Epidermal melanocyte (primary cell): Measurements from ENCODE around the gene GID8.
"Not testable (repeated sequence)": the region's sequence is repeated elsewhere in the genome, so short reads cannot be mapped to it uniquely, and the experiment has no call there.

Source experiments
- DNase-seq: peaks from one replicate; pipeline ENCODE4 v3.0.0; 2011; ENCODE audit warnings: low spot score; ENCODE audit not compliant: insufficient read length

The GID8 gene

GRCh38 chr20:62922451-62922921 is 15.5 kb upstream of the GID8 start:
- no peak for DNase-seq

GRCh38 chr20:62923059-62923668 is 14.8 kb upstream of the GID8 start:
- not testable (repeated sequence) for DNase-seq

GRCh38 chr20:62923669-62924441 is 14.1 kb upstream of the GID8 start:
- DNase-seq = no peak

- DNase-seq = no peak
Observed at GRCh38 chr20:62924442-62925075, 13.4 kb upstream of the GID8 start.

GRCh38 chr20:62925076-62925419 is 12.9 kb upstream of the GID8 start:
- no peak for DNase-seq

GRCh38 chr20:62925420-62926228 is 12.3 kb upstream of the GID8 start:
- no peak for DNase-seq

GRCh38 chr20:62926229-62927127 is 11.5 kb upstream of the GID8 start, which contains the start of gene DIDO1:
DIDO1 (minus strand) TSS chr20:62926505.
- DNase-seq = peak; percentile 94

- DNase-seq = no peak
Observed at GRCh38 chr20:62927128-62927705, 10.7 kb upstream of the GID8 start.

GRCh38 chr20:62928246-62928939 is 9.6 kb upstream of the GID8 start:
- no peak for DNase-seq

- DNase-seq = peak; percentile 80
Observed at GRCh38 chr20:62929051-62929538, 8.9 kb upstream of the GID8 start.

GRCh38 chr20:62931464-62931863 is 6.5 kb upstream of the GID8 start:
- DNase-seq = peak; percentile 4

- DNase-seq = no peak
Observed at GRCh38 chr20:62933966-62934365, 4.0 kb upstream of the GID8 start.

- peak; percentile 2 for DNase-seq
Observed at GRCh38 chr20:62935204-62935967, 2.6 kb upstream of the GID8 start.

- no peak for DNase-seq
Observed at GRCh38 chr20:62935968-62936585, 1.9 kb upstream of the GID8 start.

- DNase-seq = peak; percentile 89
Observed at GRCh38 chr20:62937268-62938104, 461 bp upstream of the GID8 start.

- no peak for DNase-seq
Observed at GRCh38 chr20:62940875-62941274, 2.9 kb downstream of the GID8 start.

GRCh38 chr20:62941792-62942191 is 3.8 kb downstream of the GID8 start:
- DNase-seq = no peak
